Prostate gland (tissue), 2 donors: ENCODE data around the gene LRRTM1.

Source experiments
- CTCF ChIP-seq, 4 experiments: fragments of 200-600 bp in 2 of 4; fragments of 450-650 bp in 2 of 4; sonication (generic) in 2 of 4; IDR thresholded peaks; 1 replicate in 3 of 4; 2 replicates in 1 of 4; pipeline ENCODE4 v1.5.1; 2016 to 2019; ENCODE audit warnings: antibody characterized with exemption in 4 of 4, mild to moderate bottlenecking in 2 of 4, moderate library complexity in 2 of 4
- POLR2A ChIP-seq: fragments of 450-650 bp; IDR thresholded peaks from one replicate; pipeline ENCODE4 v1.6.1; 2016; ENCODE audit warnings: antibody characterized with exemption, mild to moderate bottlenecking
- POLR2AphosphoS5 ChIP-seq: sonication (generic); formaldehyde crosslinking; IDR thresholded peaks from one replicate; pipeline ENCODE4 v1.6.1; 2017; ENCODE audit warnings: antibody characterized with exemption

- TF ChIP-seq POLR2AphosphoS5 (no peak), CTCF (IDR thresholded peaks at IDR 0.05) (no peak), POLR2A (no peak)
Measured at GRCh38 chr2:80255918-80256781, 48.4 kb downstream of the LRRTM1 start.
